HL-60 (cell line): Measurements from ENCODE around the gene BABAM2.

Experiments
- CTCF ChIP-seq: IDR thresholded peaks from one replicate; pipeline ENCODE4 v1.5.1; 2011; ENCODE audit warnings: low read length, control low read depth, inconsistent platforms; ENCODE audit not compliant: insufficient read depth
- GABPA ChIP-seq: IDR thresholded peaks from 2 replicates; pipeline ENCODE4 v1.6.1; 2012; ENCODE audit warnings: low read depth
- POLR2AphosphoS5 ChIP-seq: IDR thresholded peaks from 2 replicates; pipeline ENCODE4 v1.6.1; 2012; ENCODE audit warnings: low read depth
- REST ChIP-seq: IDR thresholded peaks from 2 replicates; pipeline ENCODE4 v1.6.1; 2012; ENCODE audit warnings: low read depth; ENCODE audit not compliant: insufficient replicate concordance

GRCh38 chr2:27916293-27916995 is 25.9 kb downstream of the BABAM2 start:
- TF ChIP-seq CTCF, result no peak
- TF ChIP-seq GABPA, result no peak
- no peak for TF ChIP-seq POLR2AphosphoS5
- no peak for TF ChIP-seq REST
